Measurements from ENCODE around the gene TNS2. TPM values are rescaled to one million over a fixed set of nuclear protein-coding genes. Genes with fewer than 3 reads are reported as not detected.
A peak's percentile ranks its signal among the peaks of the same experiment; 100 is the strongest.

Gene TNS2
- total RNA-seq, 1 donor from 2014 or later = 15.4 TPM

- Mint-ChIP-seq H3K27ac (ENCODE audit: unreplicated experiment) (no peak overlapping the region), H3K36me3 (ENCODE audit: low read depth, unreplicated experiment) (peaks cover 26% of the 10 kb centered on the region), H3K4me3 (ENCODE audit: unreplicated experiment) (no peak overlapping the region), H3K9me3 (ENCODE audit: unreplicated experiment) (peaks cover 2% of the 10 kb centered on the region), H3K4me1 (ENCODE audit: low read depth, unreplicated experiment) (peaks cover 11% of the 10 kb centered on the region), H3K27me3 (ENCODE audit: low read depth, unreplicated experiment) (peaks cover 1% of the 10 kb centered on the region)
- DNase-seq (ENCODE audit: low read depth) (no peak), FAIRE-seq (no peak)
- Histone ChIP-seq H2AFZ (ENCODE audit: low read depth, low read length) (no peak overlapping the region), H3K27me3 (ENCODE audit: insufficient read depth, low read length) (no peaks in the 10 kb centered on the region), H3K79me2 (ENCODE audit: insufficient read depth, low read length) (no peaks in the 10 kb centered on the region), H4K20me1 (ENCODE audit: insufficient read depth, low read length) (peaks cover 17% of the 10 kb centered on the region), H3K9me3 (ENCODE audit: insufficient read depth, low read depth, low read length) (no peaks in the 10 kb centered on the region), H3K27ac (ENCODE audit: low read depth, low read length) (no peak overlapping the region), H3K4me3 (ENCODE audit: insufficient read depth, low read depth, low read length) (no peak overlapping the region), H3K4me2 (ENCODE audit: low read length) (no peak overlapping the region), H3K36me3 (ENCODE audit: insufficient read depth, low read length) (peaks cover 4% of the 10 kb centered on the region), H3K9ac (ENCODE audit: low read length) (no peak overlapping the region), H3K4me1 (ENCODE audit: insufficient read depth, low read length) (peaks cover 12% of the 10 kb centered on the region)
- TF ChIP-seq EZH2 (IDR thresholded peaks at IDR 0.05; ENCODE audit: insufficient read depth, low read length) (no peak), CTCF (IDR thresholded peaks at IDR 0.05; ENCODE audit: insufficient read depth, low read depth, low read length) (no peak)
Measured at GRCh38 chr12:53060721-53061276, 10.9 kb downstream of the TNS2 start.

GRCh38 chr12:53061404-53062010 is 11.6 kb downstream of the TNS2 start:
- Histone ChIP-seq H3K27me3 (ENCODE audit: insufficient read depth, low read length) (no peaks in the 10 kb centered on the region), H3K36me3 (ENCODE audit: insufficient read depth, low read length) (peaks cover 2% of the 10 kb centered on the region), H2AFZ (ENCODE audit: low read depth, low read length) (no peak overlapping the region), H4K20me1 (ENCODE audit: insufficient read depth, low read length) (peaks cover 17% of the 10 kb centered on the region), H3K9me3 (ENCODE audit: insufficient read depth, low read depth, low read length) (no peaks in the 10 kb centered on the region), H3K4me1 (ENCODE audit: insufficient read depth, low read length) (peaks cover 17% of the 10 kb centered on the region), H3K4me3 (ENCODE audit: insufficient read depth, low read depth, low read length) (no peak overlapping the region), H3K79me2 (ENCODE audit: insufficient read depth, low read length) (no peaks in the 10 kb centered on the region), H3K27ac (ENCODE audit: low read depth, low read length) (no peak overlapping the region), H3K4me2 (ENCODE audit: low read length) (no peak overlapping the region), H3K9ac (ENCODE audit: low read length) (no peak overlapping the region)
- FAIRE-seq (no peak), DNase-seq (ENCODE audit: low read depth) (no peak)
- TF ChIP-seq CTCF (IDR thresholded peaks at IDR 0.05; ENCODE audit: insufficient read depth, low read depth, low read length) (no peak), EZH2 (IDR thresholded peaks at IDR 0.05; ENCODE audit: insufficient read depth, low read length) (no peak)
- Mint-ChIP-seq H3K9me3 (ENCODE audit: unreplicated experiment) (peaks cover under 1% of the 10 kb centered on the region), H3K27ac (ENCODE audit: unreplicated experiment) (peak overlapping the region; percentile 53), H3K4me1 (ENCODE audit: low read depth, unreplicated experiment) (peaks cover 10% of the 10 kb centered on the region), H3K4me3 (ENCODE audit: unreplicated experiment) (no peak overlapping the region), H3K36me3 (ENCODE audit: low read depth, unreplicated experiment) (peaks cover 26% of the 10 kb centered on the region), H3K27me3 (ENCODE audit: low read depth, unreplicated experiment) (peaks cover 1% of the 10 kb centered on the region)

Measured in astrocyte (in vitro differentiated cells and primary cell).